C4-2B (cell line): Measurements from ENCODE around the gene MAPKAPK2.

Experiments
- H3K27ac ChIP-seq: fragments of 450-650 bp; 2 replicates; pipeline ENCODE4 v1.5.1; 2017
- CTCF ChIP-seq: fragments of 450-650 bp; conservative IDR thresholded peaks from 2 replicates; pipeline ENCODE4 v1.5.1; 2017; ENCODE audit warnings: mild to moderate bottlenecking
- ZFX ChIP-seq: fragments of 450-650 bp; IDR thresholded peaks from 2 replicates; pipeline ENCODE4 v1.6.1; 2017

The MAPKAPK2 gene

GRCh38 chr1:206716870-206717673 is 32.4 kb downstream of the MAPKAPK2 start:
- H3K27ac ChIP-seq = no peak overlapping the region
- TF ChIP-seq ZFX (no peak), CTCF (no peak)

GRCh38 chr1:206717674-206717989 is 32.9 kb downstream of the MAPKAPK2 start:
- no peak for TF ChIP-seq CTCF
- TF ChIP-seq ZFX = no peak
- no peak overlapping the region for H3K27ac ChIP-seq

GRCh38 chr1:206719169-206719839 is 34.6 kb downstream of the MAPKAPK2 start:
- TF ChIP-seq ZFX (no peak), CTCF (no peak)

GRCh38 chr1:206721454-206721853 is 36.7 kb downstream of the MAPKAPK2 start:
- TF ChIP-seq CTCF (no peak), ZFX (no peak)
- no peak overlapping the region for H3K27ac ChIP-seq

More at GRCh38 chr1:206719169-206719839, 34.6 kb downstream of the MAPKAPK2 start:
- H3K27ac ChIP-seq = no peak overlapping the region

- no peak overlapping the region for H3K27ac ChIP-seq
- no peak for TF ChIP-seq ZFX
- TF ChIP-seq CTCF = no peak
These were observed 38.2 kb downstream of the MAPKAPK2 start for GRCh38 chr1:206722751-206723461.

GRCh38 chr1:206723462-206723804 is 38.7 kb downstream of the MAPKAPK2 start:
- TF ChIP-seq CTCF = no peak
- TF ChIP-seq ZFX = no peak
- H3K27ac ChIP-seq = no peak overlapping the region
